ENCODE data around the gene PTPN9.
"Not testable (repeated sequence)": the region's sequence is repeated elsewhere in the genome, so short reads cannot be mapped to it uniquely, and the experiment has no call there.

Gene PTPN9

DNA sequence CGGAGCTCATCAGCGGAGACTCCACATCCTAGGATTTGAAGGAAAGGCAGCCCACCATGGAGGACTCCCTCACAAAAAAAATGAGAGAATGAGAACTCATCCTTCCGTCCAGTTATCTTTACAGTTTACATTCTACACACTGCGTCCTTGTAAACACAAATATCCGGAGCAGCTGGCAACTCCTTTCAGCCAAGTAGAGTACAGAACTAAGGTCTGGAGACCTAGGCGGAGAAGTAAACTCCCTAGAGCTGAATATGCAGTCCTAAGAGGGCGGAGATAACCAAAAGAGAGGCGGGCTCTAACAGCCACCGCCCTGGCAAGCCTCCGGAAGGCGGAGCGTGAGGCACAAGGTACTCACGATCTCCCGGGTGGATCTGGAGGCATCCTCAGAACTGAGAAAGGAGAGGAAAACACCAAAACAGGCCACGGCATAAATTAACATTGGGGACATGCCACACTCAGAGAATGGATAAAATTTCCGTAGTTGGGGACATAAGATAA lies 126.7 kb downstream of the PTPN9 start:
- peak; percentile 83 to 86 for DNase-seq

DNA sequence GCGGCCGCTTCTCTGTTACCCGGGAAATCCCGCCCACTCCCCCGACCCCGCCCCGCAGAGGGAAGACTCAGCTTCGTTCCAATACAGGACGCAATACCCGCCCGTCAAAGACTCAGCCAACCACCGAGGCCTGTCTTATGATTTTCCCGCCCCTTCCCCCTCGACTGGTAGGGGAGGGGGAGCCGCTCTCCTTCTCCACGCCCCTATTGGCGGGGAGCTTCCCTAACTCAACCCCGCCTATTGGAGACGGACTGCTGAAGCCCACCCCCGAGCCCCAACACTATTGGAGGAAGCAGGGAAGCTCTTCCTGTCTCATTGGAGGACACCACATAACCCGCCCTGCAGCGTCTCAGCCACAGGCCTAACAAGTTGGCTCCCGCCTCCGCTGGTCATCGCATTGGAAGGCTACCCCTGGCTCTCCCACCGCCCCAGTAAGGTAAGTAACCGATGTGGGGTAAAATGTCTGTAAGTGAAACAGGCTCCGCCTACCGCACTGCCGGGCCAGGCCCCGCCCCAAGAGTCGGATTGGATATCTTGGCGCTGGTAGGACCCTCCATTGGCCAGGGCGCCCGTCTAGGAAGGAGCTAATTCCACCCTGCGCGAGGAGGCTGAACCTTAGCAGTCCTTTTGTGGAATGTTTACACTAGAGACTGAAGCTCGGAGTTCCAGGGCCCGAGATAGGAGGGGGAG lies 127.3 kb downstream of the PTPN9 start, which contains the start of gene SIN3A:
Gene SIN3A (minus strand): TSS at position 17 of the 690 bp plus-strand sequence. CDS start 21,315 bp downstream, outside the sequence.
- DNase-seq, result peak; percentile 100

DNA sequence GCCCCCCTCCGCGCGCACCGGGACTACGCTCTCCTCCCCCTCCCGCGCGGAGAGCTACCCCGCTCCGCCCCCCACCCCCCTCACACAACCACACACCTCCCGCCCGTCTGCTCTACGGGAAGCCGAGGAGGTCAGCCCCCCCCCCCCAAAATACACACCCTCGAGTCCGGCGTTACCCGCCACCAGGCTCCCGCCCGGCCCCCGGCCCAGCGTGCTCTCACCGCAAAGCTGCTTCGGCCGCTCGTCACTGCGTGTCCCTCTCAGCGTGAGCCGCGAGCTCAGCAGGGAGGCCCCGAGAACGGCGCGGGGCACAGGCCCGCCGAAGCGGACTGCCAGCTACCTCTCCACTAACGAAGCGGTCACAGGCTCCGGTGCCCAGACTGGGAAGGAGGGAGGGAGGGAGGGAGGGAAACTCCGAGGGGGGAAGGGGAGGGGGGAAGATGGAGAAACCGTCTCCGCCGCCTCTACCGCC lies 127.9 kb downstream of the PTPN9 start:
- DNase-seq, result no peak

DNA sequence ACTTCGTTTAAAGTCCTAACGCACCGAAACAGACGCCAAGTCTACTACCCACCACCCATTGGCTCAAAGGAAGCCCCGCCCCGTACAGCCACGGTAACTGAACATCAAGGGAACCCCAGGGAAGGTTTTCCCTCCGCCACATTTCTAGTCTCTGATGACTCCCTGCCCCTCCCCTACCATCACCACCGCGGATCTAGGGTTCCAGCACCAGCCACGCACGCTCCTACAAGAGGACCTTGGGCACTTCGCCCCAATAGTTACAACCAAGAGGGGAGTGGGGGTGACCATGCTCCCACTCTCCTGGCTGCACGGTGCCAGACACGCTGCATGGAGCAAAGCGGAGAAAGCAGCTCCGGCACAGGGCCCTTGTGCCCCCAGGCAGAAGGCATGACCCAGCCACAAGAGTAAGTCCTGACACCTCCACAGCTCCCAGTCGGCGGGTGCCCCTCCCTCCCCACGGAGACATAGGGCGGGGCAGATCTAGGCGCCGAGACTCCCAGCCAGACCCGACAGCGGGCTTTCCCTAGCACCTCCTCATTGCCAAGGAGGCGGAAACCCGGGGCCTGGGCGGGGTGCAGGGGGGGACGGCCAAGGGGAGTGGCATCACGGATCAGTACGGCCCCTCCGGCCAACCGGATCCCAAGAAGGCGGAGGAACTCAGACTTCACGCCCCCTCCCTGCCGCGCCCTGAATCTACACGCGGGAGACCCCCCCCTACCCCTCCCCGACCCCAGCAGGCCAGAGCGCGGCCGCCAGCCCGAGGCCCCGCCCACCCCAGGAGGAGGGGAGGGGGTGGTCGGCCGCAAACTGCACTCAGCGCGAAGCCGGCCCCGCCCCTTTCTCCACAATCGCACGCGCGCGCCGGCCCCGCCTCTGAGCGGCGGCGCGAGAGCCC lies 128.6 kb downstream of the PTPN9 start:
- peak; percentile 96 to 97 for DNase-seq

DNA sequence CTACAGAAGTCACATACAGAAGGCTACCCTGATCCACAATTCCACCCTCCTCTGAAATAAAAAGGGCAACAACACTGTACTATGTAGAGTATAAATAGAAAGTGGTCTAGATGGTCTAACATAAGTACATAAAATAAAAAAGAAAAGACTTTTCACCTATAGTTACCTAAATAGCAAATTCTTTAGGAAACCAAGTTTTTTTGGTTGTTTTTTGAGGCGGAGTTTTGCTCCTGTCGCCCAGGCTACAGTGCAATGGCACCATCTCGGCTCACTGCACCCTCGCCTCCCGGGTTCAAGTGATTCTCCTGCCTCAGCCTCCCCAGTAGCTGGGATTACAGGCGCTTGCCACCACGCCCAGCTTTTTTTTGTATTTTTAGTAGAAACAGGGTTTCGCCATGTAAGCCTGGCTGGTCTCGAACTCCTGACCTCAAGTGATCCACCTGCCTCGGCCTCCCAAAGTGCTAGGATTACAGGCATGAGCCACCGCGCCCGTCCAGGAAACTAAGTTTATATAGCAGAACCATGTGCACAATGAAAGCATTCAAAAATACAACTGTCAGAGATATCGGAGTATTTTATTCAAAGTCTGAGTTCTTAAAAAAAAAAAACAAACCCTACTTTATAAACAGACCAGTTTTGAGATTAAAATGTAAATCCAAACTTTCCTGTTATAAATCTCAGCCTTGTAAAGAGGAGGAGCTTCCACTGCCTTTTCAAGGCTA lies 129.4 kb downstream of the PTPN9 start:
- DNase-seq, result no peak

DNA sequence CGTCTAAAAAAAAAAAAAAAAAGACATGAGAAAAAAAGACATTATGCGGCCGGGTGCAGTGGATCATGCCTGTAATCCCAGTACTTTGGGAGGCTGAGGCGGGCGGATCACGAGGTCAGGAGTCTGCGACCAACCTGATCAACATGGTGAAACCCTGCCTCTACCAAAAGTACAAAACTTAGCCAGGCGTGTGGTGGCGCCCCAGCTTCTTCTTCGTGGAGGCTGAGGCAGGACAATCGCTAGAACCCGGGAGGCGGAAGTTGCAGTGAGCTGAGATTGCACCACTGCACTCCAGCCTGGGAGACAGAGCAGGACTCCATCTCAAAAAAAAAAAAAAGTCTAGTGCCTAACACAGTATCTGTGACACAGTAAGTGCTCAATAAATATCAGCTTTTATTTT lies 130.9 kb downstream of the PTPN9 start:
- peak in 1 of 2 donors; percentile 25 for DNase-seq

DNA sequence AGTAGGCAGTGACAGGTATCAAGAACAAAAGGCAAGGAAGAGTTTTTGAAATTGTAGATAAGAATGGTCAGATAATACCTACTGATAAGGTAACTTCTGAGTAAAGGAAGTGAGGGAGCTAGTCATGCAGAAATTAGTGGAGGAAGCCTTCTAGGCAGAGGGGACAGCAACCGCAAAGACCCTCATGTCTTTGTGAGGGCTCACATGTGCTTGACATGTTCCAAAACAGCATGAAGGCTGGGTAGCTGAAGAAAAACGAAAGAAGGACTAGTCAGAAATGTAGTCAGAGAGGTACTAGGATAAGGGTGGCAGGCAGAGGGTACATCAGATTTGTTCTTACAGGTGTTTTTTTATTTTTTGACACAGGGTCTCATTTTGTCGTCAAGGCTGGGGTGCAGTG lies 133.0 kb downstream of the PTPN9 start:
- DNase-seq, result peak in 1 of 2 donors; percentile 30

DNA sequence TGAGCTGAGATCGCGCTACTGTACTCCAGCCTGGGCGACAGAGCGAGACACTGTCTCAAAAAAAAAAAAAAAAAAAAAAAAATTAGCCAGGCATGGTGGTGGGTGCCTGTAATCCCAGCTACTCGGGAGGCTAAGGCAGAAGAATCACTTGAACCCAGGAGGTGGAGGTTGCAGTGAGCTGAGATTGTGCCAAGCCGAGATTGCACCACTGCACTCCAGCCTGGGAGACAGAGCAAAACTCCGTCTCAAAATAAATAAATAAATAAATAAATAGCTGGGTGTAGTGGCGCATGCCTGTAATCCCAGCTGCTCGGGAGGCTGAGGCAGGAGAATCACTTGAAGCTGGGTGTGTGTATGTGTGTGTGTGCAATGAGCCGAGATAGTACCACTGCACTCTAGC lies 133.8 kb downstream of the PTPN9 start:
- DNase-seq, result not testable (repeated sequence)

DNA sequence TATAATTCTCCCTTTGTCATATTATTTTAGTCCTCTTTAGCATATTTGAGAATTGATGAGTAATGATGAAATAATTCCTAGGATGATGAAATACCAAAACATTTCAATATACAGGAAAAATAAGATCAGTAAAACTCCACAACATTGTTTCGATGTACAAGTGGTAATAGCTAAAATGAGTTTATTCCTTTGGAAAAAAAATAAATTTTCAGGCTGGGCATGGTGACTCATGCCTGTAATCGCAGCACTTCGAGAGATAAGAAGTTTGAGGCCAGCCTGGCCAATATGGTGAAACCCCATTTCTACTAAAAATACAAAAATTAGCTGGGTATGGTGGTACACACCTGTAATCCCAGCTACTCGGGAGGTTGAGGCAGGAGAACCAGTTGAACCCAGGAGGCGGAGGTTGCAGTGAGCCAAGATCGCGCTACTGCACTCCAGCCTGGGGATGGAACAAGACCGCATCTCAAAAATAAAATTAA lies 135.1 kb downstream of the PTPN9 start:
- DNase-seq, result not testable (repeated sequence)

DNA sequence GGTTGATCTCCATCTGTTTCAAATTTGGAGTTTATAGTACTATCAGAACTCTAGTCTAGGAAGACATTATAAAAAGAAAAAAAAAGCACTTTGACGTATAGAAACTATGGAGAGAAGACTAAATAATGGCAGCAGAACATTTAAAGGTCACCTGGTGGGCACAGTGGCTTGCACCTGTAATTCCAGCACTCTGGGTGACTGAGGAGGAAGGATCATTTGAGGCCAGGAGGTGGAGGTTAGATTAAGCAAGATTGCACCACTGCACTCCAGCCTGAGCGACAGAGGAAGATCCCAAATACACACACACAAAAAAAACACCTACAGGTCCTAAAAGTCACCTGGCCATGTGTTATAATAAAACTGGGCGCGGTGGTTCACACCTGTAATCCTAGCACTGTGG lies 141.4 kb downstream of the PTPN9 start:
- DNase-seq, result no peak

DNA sequence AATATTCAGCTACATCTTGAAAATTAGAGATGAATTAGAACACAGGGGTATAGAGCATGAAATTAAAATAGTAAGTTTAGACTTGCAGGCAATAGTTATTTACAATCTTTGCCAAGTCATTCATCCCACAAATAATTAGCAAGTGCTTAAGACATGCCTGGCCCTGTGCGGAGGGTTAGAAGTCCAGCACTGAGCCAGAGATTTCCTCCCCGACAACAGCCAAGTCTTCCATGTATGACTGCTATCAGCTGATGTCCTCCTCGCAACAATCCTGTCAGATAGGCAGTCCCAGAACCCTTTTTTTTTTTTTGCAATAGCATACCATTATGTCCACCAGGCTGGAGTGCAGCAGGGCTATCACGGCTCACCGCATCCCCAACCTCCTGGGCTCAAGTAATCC lies 142.2 kb downstream of the PTPN9 start:
- no peak for DNase-seq

DNA sequence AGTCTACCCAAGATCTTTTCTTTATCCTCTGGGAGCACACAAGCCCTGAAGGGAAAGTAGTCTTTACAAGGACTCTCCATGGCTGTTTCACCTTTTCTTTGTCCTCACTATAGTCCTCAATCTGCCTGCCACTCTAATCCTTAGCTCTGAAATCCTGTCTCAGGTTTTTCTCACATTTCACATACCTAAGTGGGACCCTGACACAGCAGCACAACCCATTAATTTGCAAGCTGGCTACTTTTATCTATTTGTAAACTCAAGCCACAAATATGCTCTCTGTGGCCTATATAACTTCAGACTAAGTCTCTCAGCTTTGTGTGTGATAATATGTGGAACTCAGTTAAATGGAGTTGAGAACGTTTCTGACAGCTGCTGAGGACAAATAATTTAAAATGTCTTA lies 147.4 kb downstream of the PTPN9 start:
- no peak for DNase-seq

DNA sequence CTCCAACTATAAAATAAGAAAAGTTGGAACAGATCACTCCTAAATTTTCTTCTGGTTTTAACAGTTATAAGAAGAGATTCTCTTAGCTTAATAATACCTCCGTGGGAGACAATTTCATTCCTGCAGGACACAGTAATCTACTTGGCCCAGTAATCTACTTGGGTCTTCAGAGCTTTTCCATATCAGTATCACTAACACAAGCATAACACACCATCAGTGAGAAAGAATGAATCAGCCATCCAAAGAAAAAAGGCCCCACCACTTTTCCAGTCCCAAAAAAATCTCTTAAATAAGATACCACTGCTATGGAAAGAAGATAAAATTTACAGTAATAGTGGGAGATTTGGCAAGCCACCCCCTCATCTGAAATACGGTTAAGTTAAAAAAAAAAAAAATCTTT lies 147.8 kb downstream of the PTPN9 start:
- DNase-seq, result no peak

DNA sequence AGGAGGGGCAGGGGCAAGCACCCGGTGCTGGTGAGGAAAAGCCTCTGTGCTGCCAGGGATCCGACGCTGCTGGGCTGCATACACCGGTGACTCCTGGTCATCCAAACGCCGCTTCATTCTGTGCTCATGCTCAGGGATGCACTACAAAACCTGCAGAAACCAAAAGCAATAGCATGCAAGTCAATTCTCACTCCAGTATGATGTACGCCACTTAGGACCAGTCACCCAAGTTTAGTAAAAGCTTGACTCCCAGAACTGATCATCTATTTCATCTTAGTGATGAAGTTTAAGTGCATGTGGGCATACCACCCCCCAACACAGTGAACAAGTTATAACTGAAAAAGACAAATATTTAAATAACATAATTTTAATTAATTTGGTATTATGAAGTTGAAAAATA lies 148.9 kb downstream of the PTPN9 start:
- DNase-seq, result no peak

DNA sequence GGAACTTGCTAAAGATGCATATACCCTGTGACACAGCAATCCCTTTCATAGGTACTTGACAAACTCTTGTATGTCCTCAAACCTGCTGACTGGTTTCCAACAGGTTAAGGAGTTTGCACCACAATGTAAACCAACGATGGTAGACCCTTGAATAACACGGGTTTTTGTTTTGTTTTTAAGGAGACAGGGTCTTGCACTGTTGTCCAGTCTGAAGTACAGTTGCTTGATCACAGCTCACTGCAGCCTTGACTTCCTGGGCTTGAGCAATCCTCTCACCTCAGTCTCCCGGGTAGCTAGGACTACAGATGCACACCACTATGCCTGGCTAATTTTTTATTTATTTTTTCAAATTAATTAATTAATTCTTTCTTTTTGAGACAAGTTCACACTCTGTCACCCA lies 151.0 kb downstream of the PTPN9 start:
- no peak for DNase-seq

DNA sequence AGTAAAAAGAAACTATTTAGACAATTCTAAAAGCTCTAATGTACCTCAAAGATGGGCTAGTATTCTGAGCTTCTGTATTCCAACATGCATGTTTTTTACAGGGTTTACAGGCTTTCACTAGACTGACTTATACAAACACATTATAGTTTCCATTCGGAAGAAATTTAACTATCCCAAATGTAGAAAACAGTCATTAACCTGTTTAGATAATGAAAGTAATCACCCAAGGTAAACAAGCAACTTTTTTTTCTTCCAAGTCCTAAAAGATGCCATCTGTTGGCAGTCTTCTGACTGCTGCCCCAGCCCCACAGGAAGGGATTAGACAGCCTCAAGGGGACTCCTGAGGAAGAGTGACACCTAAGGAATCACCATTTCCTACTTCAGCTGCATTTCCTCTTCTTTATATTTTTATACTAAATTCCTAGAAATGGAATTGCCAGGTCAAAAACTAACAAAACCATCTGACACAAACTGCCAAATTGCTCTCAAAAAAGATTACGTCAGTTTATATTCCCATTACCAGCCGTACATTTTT lies 153.1 kb downstream of the PTPN9 start:
- DNase-seq, result no peak

DNA sequence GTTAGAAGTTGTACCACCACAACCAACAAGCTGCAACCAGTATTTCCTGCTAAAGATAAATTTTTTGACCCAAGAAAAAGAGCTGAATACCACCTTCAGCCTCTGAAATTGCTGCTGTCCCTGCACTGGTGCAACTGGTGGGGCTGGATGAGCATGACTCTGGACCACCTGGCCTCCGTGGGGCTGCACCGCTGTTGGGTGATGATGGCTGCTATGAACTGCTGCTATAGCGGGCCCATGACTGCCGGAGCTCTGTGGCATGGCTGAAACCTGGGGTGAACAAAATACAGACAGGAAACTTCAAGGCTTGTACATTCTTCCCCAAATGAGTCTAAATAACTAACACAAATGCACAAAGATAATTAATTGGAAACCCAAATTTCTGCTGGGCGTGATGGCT lies 156.6 kb downstream of the PTPN9 start:
- DNase-seq, result no peak

DNA sequence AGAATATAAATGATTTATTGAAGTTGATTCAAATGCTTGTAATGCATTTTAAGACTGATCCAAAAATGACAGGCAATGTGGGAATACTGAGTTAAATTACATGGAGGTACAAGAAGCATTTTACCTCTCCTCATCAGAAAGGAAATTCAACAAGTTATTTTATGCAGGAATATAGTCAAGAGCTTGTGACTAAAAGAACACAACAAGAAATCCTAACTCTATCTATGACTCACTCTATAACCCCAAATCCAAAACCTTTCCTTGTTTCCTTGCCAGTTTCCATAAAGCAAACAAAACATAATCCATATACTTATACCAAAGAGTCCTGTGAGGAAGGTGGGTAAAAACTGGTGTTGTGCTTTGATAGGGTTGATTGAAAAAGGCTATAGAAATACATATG lies 158.4 kb downstream of the PTPN9 start:
- no peak for DNase-seq

DNA sequence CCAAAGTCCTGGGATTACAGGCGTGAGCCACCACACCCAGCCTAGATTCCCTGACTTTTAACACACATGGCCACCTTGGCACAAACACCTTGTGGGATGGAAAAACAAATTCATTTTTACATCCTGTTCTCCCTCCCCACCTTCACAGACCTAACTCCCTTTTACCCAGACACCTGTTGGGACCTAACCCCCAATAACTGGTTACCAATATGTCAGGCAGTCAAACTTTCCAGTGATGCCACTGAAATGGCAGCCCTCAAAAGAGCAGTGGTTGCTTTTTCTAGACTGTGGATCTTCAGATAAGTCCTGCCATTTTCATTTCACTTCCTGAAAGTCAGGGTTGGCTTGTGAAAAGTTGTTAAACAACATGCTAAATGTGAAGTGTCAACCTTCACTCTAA lies 162.5 kb downstream of the PTPN9 start:
- no peak for DNase-seq
